Kidney capillary endothelial cell (primary cell): ENCODE data around the gene MOV10L1.

Source experiments
- DNase-seq: peaks from one replicate; pipeline ENCODE4 v3.0.0-alpha.2; 2018; ENCODE audit warnings: low spot score

The MOV10L1 gene

GRCh38 chr22:50089682-50090411, at the start of gene MOV10L1:
Gene MOV10L1 (plus strand): TSS chr22:50090006. CDS start chr22:50090089, 83 bp downstream.
- DNase-seq: peak; percentile 16

DNA sequence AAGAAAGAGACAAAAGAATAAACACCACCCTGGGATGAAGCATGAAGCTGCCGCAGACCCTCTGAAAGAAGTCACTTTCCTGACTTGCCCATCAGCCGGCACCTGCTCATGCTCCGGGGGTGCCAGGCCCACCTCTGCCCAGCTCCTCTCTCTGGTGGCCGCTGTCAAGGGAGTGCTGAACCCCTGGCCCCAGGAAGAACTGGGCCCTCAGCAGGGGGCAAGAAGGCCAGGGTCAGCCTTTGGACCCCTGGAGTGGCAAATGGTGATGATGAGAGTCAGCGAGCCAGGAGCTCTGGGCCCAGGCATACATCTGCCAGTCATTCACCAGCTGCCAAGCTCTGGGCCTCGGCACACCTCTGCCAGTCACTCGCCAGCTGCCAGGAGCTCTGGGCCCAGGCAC, 49.1 kb upstream of the MOV10L1 start:
- DNase-seq: no peak

- no peak for DNase-seq
Measured at GRCh38 chr22:50041361-50042065, 48.3 kb upstream of the MOV10L1 start.

GRCh38 chr22:50044485-50045118, 45.2 kb upstream of the MOV10L1 start:
- DNase-seq: no peak

GRCh38 chr22:50045211-50046018, 44.4 kb upstream of the MOV10L1 start:
- no peak for DNase-seq

DNA sequence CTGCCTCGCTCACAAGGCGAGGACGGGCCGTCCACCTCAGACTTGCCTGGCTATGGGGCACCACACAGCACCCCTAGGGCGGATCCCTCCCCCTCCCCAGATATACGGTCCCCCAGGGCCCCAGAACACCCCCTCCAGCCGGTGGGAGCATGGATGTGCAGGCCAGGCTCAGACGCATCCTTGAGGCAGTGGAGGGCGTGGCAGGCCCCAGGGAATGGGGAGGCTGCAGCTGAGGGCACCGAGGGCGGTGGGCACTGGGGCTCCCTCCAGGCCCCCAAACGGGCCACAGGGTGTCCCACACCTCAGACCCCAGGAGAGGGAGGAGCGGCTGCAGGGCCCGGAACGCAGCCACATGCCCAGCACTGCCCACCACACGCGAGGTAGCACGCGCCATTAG, 43.8 kb upstream of the MOV10L1 start:
- DNase-seq: no peak

DNA sequence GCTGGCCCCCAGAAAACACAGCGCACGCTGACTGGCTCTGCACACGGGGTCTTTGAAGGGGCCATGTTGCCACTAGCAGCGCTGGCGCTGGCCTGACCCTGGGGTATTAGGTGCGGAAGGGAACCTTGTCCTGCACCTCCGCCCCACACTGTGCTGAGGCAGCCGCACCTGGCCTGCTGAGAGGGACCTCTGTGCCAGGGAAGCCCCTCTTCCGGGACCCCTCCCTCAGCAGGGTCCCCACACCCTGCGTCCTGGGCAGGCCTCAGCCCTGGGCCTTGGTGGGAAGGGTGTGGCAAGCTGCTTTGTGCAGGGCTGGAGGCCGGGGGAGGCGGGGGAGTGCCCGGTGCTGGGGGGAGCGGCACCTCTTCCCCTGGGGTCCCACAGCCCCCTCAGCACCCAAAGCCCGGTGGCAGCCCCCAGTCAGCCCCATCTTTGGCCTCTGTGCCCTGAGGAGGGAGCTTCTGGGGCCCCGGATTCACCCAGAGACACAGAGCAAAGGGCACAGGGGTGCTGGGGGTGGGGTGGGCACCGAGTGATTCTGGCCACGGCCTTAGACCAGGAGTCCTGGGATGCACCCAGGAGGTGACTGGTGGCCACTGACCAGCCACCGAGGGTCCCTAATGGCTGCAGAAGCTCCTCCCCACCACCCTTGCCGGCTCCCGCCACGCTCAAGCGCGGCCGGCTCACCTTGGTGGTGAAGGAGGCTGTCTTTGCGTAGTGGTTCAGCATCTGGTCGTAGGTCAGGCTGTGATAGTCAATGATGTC, 43.1 kb upstream of the MOV10L1 start:
- no peak for DNase-seq

- no peak for DNase-seq
Measured at GRCh38 chr22:50047346-50047745, 42.5 kb upstream of the MOV10L1 start.

GRCh38 chr22:50048061-50048765, 41.6 kb upstream of the MOV10L1 start:
- no peak for DNase-seq

DNA sequence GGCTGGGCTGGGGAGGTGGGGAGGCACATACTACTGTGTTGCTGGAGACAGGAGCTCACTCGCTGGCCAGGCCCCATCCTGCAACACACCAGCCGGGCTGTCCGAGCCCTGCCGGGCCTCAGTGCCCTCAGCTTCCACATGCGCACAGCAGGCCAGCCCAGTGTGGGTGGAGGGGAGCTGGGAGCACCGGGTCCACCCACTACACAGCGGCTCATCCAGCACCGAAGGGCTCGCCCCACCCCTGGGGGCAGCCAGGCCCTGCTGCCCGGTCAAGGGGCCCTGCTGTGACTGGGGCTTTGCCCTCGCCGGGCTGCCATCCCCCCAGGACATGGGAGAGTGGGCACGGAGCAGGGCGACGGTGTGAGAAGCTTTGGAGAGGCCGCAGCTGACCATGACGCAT, 41.0 kb upstream of the MOV10L1 start:
- no peak for DNase-seq

GRCh38 chr22:50049299-50050195, 40.3 kb upstream of the MOV10L1 start:
- no peak for DNase-seq

DNA sequence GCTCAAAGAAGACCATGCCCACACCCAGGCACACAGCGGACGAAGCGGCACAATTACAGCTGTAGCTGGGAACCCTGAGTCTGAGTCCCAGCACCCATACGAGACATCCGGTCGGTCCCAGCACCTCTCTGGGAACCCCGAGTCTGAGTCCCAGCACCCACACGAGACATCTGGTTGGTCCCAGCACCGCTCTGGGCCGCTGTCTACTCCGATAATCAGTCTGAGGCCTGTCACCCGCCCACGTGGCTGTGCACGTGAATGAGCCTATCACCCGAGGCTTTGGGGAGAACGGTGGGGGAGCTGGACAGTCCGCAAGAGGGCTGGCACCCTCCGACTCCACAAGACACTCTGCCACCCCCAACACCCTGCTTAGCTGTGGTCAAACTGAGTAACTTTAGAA, 37.9 kb upstream of the MOV10L1 start:
- DNase-seq: no peak

- DNase-seq: no peak
Measured at GRCh38 chr22:50053861-50054260, 35.9 kb upstream of the MOV10L1 start.

- DNase-seq: no peak
Measured at GRCh38 chr22:50056214-50056972, 33.4 kb upstream of the MOV10L1 start.

DNA sequence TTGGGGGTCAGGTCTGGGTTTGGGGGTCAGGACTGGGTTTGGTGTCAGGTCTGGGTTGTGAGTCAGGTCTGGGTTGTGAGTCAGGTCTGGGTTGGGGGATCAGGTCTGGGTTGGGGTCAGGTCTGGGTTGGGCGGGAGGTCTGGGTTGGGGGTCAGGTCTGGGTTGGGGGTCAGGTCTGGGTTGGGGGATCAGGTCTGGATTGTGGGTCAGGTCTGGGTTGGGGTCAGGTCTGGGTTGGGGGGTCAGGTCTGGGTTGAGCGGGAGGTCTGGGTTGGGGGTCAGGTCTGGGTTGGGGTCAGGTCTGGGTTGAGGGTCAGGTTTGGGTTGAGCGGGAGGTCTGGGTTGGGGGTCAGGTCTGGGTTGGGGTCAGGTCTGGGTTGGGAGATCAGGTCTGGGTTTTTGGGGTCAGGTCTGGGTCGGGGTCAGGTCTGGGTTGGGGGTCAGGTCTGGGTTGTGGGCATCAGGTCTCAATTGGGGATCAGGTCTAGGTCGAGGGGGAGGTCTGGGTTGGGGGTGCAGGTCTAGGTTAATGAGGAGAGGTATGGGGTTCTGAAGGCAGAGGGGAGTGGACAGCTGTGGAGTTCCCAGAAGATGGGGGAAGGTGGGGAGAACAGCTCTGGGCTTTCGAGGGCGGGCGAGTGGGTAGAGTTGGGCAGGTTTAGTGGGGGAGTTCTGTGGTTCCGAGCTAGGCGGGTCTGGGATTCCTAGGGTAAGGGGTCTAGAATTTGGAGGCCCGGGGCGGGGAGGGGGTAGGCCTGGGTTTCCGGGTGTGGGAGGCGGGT, 32.3 kb upstream of the MOV10L1 start:
- no peak for DNase-seq

DNA sequence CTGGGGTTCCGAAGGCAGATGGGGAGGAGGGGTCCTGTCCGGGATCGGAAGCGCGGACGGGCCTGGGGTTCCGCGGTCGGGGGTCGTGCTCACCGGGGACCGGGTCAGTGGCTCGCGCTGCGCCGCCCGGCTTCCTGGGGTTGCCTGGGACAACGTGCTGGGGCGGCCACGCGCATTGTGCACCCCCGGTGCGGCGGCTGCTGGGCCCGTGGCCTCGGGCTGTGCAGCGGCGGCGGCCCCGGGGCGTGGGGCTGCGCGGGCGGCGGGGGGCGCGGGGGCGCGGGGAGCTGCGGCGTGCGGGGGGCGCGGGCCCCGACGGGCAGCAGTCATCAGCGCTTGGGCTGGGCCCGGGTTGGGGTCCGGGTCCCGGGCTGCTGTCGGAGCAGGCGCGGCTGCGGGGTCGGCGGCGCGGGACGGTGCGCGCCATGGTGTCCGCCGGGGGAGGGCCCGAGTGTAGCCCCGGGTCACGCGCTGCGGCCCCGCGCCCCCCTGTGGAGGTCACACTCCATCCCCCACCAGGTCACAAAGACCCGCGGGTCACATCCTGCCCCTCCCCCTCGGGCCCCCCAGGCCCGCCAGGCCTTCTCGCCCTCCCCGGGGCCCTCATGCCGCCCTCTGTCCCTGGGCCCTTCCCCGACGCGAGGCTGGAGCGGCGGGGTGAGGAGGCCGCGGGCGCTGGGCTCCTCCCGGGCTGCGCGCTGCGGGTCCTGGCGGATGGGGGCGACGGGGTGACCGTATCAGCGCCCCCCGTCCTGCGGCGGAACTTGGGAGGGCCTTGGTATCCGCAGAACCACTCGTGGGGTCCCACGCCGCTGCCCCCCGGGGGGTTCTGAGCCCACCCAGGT, 31.5 kb upstream of the MOV10L1 start, which contains the start of gene TTLL8:
Gene TTLL8 (minus strand): TSS at position 238 of the 845 bp plus-strand sequence.
- no peak for DNase-seq
